GM19468 (cell line): ENCODE measurements around the gene APOA5.
"Not testable (repeated sequence)": the region's sequence is repeated elsewhere in the genome, so short reads cannot be mapped to it uniquely, and the experiment has no call there.

Source experiments
- ATAC-seq: cut with Tn5 transposase; IDR thresholded peaks from one replicate; pipeline ENCODE4 v1.9.1; 2021; ENCODE audit warnings: mild to moderate bottlenecking, moderate library complexity, moderate number of reproducible peaks; ENCODE audit not compliant: unreplicated experiment; ENCODE audit errors: extremely low read depth

The APOA5 gene

GRCh38 chr11:116777056-116777455, 14.6 kb downstream of the APOA5 start:
- ATAC-seq, result no peak

GRCh38 chr11:116776522-116776984, 15.1 kb downstream of the APOA5 start:
- no peak for ATAC-seq

- ATAC-seq, result no peak
Measured at GRCh38 chr11:116775975-116776374, 15.7 kb downstream of the APOA5 start.

- no peak for ATAC-seq
Measured at GRCh38 chr11:116774661-116775060, 17.0 kb downstream of the APOA5 start.

GRCh38 chr11:116773203-116774097, 18.2 kb downstream of the APOA5 start:
- ATAC-seq, result no peak

- ATAC-seq, result peak; percentile 56
Measured at GRCh38 chr11:116772443-116773202, 19.1 kb downstream of the APOA5 start, which contains the start of gene BUD13. BUD13 (minus strand) TSS chr11:116772987; CDS start chr11:116772964, 23 bp downstream.

- ATAC-seq, result no peak
Measured at GRCh38 chr11:116771935-116772334, 19.7 kb downstream of the APOA5 start.

GRCh38 chr11:116762132-116762531, 29.5 kb downstream of the APOA5 start:
- no peak for ATAC-seq

GRCh38 chr11:116756044-116756443, 35.6 kb downstream of the APOA5 start:
- not testable (repeated sequence) for ATAC-seq

- ATAC-seq, result no peak
Measured at GRCh38 chr11:116750070-116750718, 41.5 kb downstream of the APOA5 start.

GRCh38 chr11:116742104-116742503, 49.6 kb downstream of the APOA5 start:
- ATAC-seq, result no peak

- no peak for ATAC-seq
Measured at GRCh38 chr11:116740741-116741140, 50.9 kb downstream of the APOA5 start.
